Osteocyte (in vitro differentiated cells): ENCODE data around the gene SPTLC3. TPM values are rescaled to one million over a fixed set of nuclear protein-coding genes. Genes with fewer than 3 reads are reported as not detected.

Source experiments
- DNase-seq: peaks from one replicate; pipeline ENCODE4 v3.0.0; 2021; ENCODE audit warnings: mixed read lengths; ENCODE audit not compliant: unreplicated experiment; ENCODE audit errors: extremely low spot score
- H3K27ac Mint-ChIP-seq: one replicate; pipeline ENCODE4 v1.8.0; 2021; ENCODE audit warnings: mild to moderate bottlenecking, mixed read lengths; ENCODE audit not compliant: unreplicated experiment
- H3K27me3 Mint-ChIP-seq: one replicate; pipeline ENCODE4 v1.8.0; 2021; ENCODE audit warnings: mixed read lengths; ENCODE audit not compliant: unreplicated experiment
- H3K36me3 Mint-ChIP-seq: one replicate; pipeline ENCODE4 v1.8.0; 2021; ENCODE audit warnings: mixed read lengths; ENCODE audit not compliant: unreplicated experiment
- H3K4me1 Mint-ChIP-seq: one replicate; pipeline ENCODE4 v1.8.0; 2021; ENCODE audit warnings: mixed read lengths; ENCODE audit not compliant: unreplicated experiment
- H3K4me3 Mint-ChIP-seq: one replicate; pipeline ENCODE4 v1.8.0; 2021; ENCODE audit warnings: mild to moderate bottlenecking, moderate library complexity, mixed read lengths; ENCODE audit not compliant: unreplicated experiment
- H3K9me3 Mint-ChIP-seq: one replicate; pipeline ENCODE4 v1.8.0; 2021; ENCODE audit warnings: mixed read lengths; ENCODE audit not compliant: unreplicated experiment
- CTCF ChIP-seq: fragments of 200-600 bp; sonication (generic); IDR thresholded peaks from 2 replicates; pipeline ENCODE4 v1.5.0; 2021; ENCODE audit warnings: antibody characterized with exemption, mild to moderate bottlenecking, moderate library complexity
- total RNA-seq: library from RNA; stranded (reverse); gene quantifications from 2 replicates; pipeline ENCODE4 v1.2.1, GENCODE V29; 2021

SPTLC3 gene
- total RNA-seq, 1 donor from 2014 or later: 5.0 TPM

GRCh38 chr20:13094976-13095375, 86.2 kb downstream of the SPTLC3 start:
- Mint-ChIP-seq H3K36me3 (peaks cover 7% of the 10 kb centered on the region), H3K4me1 (peaks cover 3% of the 10 kb centered on the region), H3K27ac (no peak overlapping the region), H3K9me3 (no peaks in the 10 kb centered on the region), H3K27me3 (no peaks in the 10 kb centered on the region), H3K4me3 (no peak overlapping the region)
- no peak for TF ChIP-seq CTCF
- DNase-seq: no peak

- no peaks in the 10 kb centered on the region for H3K9me3 Mint-ChIP-seq
- no peak overlapping the region for H3K4me3 Mint-ChIP-seq
- TF ChIP-seq CTCF: no peak
- H3K27ac Mint-ChIP-seq: no peak overlapping the region
- H3K36me3 Mint-ChIP-seq: peaks cover 3% of the 10 kb centered on the region
- no peaks in the 10 kb centered on the region for H3K27me3 Mint-ChIP-seq
- no peak for DNase-seq
- H3K4me1 Mint-ChIP-seq: peaks cover 3% of the 10 kb centered on the region
These were observed 90.1 kb downstream of the SPTLC3 start for GRCh38 chr20:13098720-13099355.

- H3K9me3 Mint-ChIP-seq: no peaks in the 10 kb centered on the region
- no peak overlapping the region for H3K27ac Mint-ChIP-seq
- peaks cover 6% of the 10 kb centered on the region for H3K4me1 Mint-ChIP-seq
- no peak for DNase-seq
- no peak for TF ChIP-seq CTCF
- no peak overlapping the region for H3K4me3 Mint-ChIP-seq
- H3K36me3 Mint-ChIP-seq: no peaks in the 10 kb centered on the region
- no peaks in the 10 kb centered on the region for H3K27me3 Mint-ChIP-seq
These were observed 90.9 kb downstream of the SPTLC3 start for GRCh38 chr20:13099676-13100075.

GRCh38 chr20:13101276-13101675, 92.5 kb downstream of the SPTLC3 start:
- TF ChIP-seq CTCF: no peak
- Mint-ChIP-seq H3K4me3 (no peak overlapping the region), H3K27me3 (no peaks in the 10 kb centered on the region), H3K36me3 (no peaks in the 10 kb centered on the region), H3K27ac (no peak overlapping the region), H3K9me3 (no peaks in the 10 kb centered on the region), H3K4me1 (peaks cover 19% of the 10 kb centered on the region)
- no peak for DNase-seq

GRCh38 chr20:13101706-13102105, 92.9 kb downstream of the SPTLC3 start:
- DNase-seq: no peak
- TF ChIP-seq CTCF: no peak
- H3K4me3 Mint-ChIP-seq: no peak overlapping the region
- H3K36me3 Mint-ChIP-seq: no peaks in the 10 kb centered on the region
- H3K27me3 Mint-ChIP-seq: no peaks in the 10 kb centered on the region
- no peaks in the 10 kb centered on the region for H3K9me3 Mint-ChIP-seq
- no peak overlapping the region for H3K27ac Mint-ChIP-seq
- peaks cover 19% of the 10 kb centered on the region for H3K4me1 Mint-ChIP-seq
